ENCODE measurements around the gene SEC14L6. TPM values are rescaled to one million over a fixed set of nuclear protein-coding genes. Genes with fewer than 3 reads are reported as not detected.

SEC14L6 gene
- total and polyA plus RNA-seq, 9 of the 15 experiments (the other 6 are each of a cell fraction or from before 2014, with no cell fraction given) = 0.29 to 6.1 (median 1.9) TPM

DNA sequence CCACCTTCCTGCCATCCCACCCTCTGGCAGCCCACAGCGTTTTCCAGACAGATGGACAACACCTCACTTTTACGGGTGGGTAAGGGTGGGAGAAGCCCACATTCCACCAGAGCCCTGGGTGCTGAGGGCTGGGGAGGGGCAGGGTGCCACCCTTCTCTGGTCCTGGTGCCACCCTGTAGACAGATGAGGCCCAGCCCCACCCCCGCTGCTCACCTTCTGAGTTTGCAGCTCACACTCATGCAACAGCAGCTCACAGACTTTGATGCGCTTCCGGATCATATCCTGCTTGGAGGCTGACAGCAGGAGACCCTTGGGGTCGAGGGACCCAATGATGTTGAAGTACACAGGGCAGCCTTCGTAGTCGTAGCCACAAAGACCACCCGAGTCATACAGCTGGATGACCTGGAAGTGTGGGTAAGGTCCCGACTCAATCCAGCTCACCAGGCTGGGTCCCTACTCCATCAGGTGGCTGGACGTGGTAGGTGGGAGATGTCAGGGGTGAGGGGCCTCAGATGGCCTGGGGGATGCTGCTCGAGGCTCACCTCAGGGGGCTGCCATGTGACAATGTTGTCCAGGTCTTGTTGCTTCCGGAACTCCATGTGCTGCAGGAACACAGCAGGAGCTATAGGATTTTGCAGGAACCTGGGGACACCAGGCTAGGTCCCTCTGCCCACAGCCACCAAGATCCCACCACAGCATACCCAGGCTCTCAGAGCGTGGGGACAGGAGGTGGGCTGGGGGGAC is 51.3 kb downstream of the SEC14L6 start:
- Histone ChIP-seq H2AFZ (ENCODE audit: low read depth, low read length) (no peak overlapping the region), H3K9me1 (ENCODE audit: control insufficient read depth, insufficient read depth, low read length) (no peaks in the 10 kb centered on the region), H3K27ac (ENCODE audit: extremely low read depth, low read depth, low read length) (no peak overlapping the region), H3K4me1 (replicated peaks in 1 of 2; ENCODE audit: control insufficient read depth in 2 of 2, insufficient read depth in 2 of 2, low read length in 2 of 2) (peaks cover 0 to 3% of the 10 kb centered on the region in 2 experiments; a peak in 2 of 5 replicates), H3K4me2 (ENCODE audit: insufficient read depth, low read length) (no peak overlapping the region), H3K79me2 (ENCODE audit: control insufficient read depth, insufficient read depth, low read length) (no peaks in the 10 kb centered on the region), H3K4me3 (no peak overlapping the region), H3K36me3 (ENCODE audit: control insufficient read depth, insufficient read depth, low read length) (no peaks in the 10 kb centered on the region), H3K9ac (ENCODE audit: insufficient read depth in 1 of 2, low read depth in 2 of 2, low read length in 2 of 2) (no peak overlapping the region), H3K27me3 (ENCODE audit: control insufficient read depth in 2 of 2, insufficient read depth in 2 of 2, low read length in 2 of 2) (peaks cover 4 to 34% of the 10 kb centered on the region in 2 experiments; a peak in 3 of 5 replicates), H3K9me3 (replicated peaks; ENCODE audit: control insufficient read depth, insufficient read depth, low read depth, low read length) (no peaks in the 10 kb centered on the region), H4K20me1 (replicated peaks; ENCODE audit: control insufficient read depth, insufficient read depth, low read length) (no peaks in the 10 kb centered on the region; the same call in 1 of the 2 replicates)
- in situ Hi-C loops (cut with MboI) (loop anchor here (25.0 kb wide), 1 partner anchor 383 kb away; no protein-coding TSS in a partner anchor), intact Hi-C loops (cut with micrococcal nuclease) (no loop called here)
- 5% methylated on average over 14 of the region's 14 CpGs for WGBS (ENCODE audit: insufficient coverage, low coverage, missing lambda C conversion rate)
- no peak for ATAC-seq
- CTCF ChIA-PET (ENCODE audit: low intra/inter-chr PET ratio) = no interaction called here
- no TSS peak for BruUV-seq (replicated peaks)
- no peak for DNase-seq (ENCODE audit: extremely low read depth in 1 of 4, low spot score in 3 of 4)
- POLR2A ChIA-PET = interaction anchor here (0.5 to 0.6 kb wide), 2 partner anchors 207 to 239 kb away, joined by 3 read pairs; no protein-coding TSS in a partner anchor
- FAIRE-seq = no peak
- no peak for TF ChIP-seq ZNF707 (CRISPR knock-in tag; conservative IDR thresholded peaks at IDR 0.05)
- TF ChIP-seq, protein P1, sequence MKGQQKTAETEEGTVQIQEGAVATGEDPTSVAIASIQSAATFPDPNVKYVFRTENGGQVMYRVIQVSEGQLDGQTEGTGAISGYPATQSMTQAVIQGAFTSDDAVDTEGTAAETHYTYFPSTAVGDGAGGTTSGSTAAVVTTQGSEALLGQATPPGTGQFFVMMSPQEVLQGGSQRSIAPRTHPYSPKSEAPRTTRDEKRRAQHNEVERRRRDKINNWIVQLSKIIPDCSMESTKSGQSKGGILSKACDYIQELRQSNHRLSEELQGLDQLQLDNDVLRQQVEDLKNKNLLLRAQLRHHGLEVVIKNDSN (CRISPR knock-in tag; IDR thresholded peaks at IDR 0.05) = no peak
- TF ChIP-seq, protein P2, sequence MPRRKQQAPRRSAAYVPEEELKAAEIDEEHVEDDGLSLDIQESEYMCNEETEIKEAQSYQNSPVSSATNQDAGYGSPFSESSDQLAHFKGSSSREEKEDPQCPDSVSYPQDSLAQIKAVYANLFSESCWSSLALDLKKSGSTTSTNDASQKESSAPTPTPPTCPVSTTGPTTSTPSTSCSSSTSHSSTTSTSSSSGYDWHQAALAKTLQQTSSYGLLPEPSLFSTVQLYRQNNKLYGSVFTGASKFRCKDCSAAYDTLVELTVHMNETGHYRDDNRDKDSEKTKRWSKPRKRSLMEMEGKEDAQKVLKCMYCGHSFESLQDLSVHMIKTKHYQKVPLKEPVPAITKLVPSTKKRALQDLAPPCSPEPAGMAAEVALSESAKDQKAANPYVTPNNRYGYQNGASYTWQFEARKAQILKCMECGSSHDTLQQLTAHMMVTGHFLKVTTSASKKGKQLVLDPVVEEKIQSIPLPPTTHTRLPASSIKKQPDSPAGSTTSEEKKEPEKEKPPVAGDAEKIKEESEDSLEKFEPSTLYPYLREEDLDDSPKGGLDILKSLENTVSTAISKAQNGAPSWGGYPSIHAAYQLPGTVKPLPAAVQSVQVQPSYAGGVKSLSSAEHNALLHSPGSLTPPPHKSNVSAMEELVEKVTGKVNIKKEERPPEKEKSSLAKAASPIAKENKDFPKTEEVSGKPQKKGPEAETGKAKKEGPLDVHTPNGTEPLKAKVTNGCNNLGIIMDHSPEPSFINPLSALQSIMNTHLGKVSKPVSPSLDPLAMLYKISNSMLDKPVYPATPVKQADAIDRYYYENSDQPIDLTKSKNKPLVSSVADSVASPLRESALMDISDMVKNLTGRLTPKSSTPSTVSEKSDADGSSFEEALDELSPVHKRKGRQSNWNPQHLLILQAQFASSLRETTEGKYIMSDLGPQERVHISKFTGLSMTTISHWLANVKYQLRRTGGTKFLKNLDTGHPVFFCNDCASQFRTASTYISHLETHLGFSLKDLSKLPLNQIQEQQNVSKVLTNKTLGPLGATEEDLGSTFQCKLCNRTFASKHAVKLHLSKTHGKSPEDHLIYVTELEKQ (CRISPR knock-in tag; IDR thresholded peaks at IDR 0.05) = no peak
- TF ChIP-seq, protein P3, sequence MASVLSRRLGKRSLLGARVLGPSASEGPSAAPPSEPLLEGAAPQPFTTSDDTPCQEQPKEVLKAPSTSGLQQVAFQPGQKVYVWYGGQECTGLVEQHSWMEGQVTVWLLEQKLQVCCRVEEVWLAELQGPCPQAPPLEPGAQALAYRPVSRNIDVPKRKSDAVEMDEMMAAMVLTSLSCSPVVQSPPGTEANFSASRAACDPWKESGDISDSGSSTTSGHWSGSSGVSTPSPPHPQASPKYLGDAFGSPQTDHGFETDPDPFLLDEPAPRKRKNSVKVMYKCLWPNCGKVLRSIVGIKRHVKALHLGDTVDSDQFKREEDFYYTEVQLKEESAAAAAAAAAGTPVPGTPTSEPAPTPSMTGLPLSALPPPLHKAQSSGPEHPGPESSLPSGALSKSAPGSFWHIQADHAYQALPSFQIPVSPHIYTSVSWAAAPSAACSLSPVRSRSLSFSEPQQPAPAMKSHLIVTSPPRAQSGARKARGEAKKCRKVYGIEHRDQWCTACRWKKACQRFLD (CRISPR knock-in tag; IDR thresholded peaks at IDR 0.05) = no peak
- TF ChIP-seq NCOA6 (IDR thresholded peaks at IDR 0.05) = no peak
- TF ChIP-seq HDGF (IDR thresholded peaks at IDR 0.05) = no peak
- TF ChIP-seq POLR2H (tag; IDR thresholded peaks at IDR 0.05; ENCODE audit: low read depth) = no peak
- no peak for TF ChIP-seq CEBPB (tag; IDR thresholded peaks at IDR 0.05)
- no peak for TF ChIP-seq TARDBP (IDR thresholded peaks at IDR 0.05)
- TF ChIP-seq SIN3B (IDR thresholded peaks at IDR 0.05; ENCODE audit: low read depth) = no peak
- TF ChIP-seq ZNF212 (CRISPR knock-in tag; IDR thresholded peaks at IDR 0.05) = no peak
- no peak for TF ChIP-seq ZNF77 (CRISPR knock-in tag; IDR thresholded peaks at IDR 0.05)
- TF ChIP-seq ZFX (CRISPR knock-in tag; IDR thresholded peaks at IDR 0.05) = no peak
- no peak for TF ChIP-seq KDM2B (CRISPR knock-in tag; IDR thresholded peaks at IDR 0.05)
- TF ChIP-seq, protein P4, sequence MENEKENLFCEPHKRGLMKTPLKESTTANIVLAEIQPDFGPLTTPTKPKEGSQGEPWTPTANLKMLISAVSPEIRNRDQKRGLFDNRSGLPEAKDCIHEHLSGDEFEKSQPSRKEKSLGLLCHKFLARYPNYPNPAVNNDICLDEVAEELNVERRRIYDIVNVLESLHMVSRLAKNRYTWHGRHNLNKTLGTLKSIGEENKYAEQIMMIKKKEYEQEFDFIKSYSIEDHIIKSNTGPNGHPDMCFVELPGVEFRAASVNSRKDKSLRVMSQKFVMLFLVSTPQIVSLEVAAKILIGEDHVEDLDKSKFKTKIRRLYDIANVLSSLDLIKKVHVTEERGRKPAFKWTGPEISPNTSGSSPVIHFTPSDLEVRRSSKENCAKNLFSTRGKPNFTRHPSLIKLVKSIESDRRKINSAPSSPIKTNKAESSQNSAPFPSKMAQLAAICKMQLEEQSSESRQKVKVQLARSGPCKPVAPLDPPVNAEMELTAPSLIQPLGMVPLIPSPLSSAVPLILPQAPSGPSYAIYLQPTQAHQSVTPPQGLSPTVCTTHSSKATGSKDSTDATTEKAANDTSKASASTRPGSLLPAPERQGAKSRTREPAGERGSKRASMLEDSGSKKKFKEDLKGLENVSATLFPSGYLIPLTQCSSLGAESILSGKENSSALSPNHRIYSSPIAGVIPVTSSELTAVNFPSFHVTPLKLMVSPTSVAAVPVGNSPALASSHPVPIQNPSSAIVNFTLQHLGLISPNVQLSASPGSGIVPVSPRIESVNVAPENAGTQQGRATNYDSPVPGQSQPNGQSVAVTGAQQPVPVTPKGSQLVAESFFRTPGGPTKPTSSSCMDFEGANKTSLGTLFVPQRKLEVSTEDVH (IDR thresholded peaks at IDR 0.05; ENCODE audit: low read depth, partially characterized antibody) = no peak
